ENCODE results near the gene ARHGAP31. TPM values are rescaled to one million over a fixed set of nuclear protein-coding genes. Genes with fewer than 3 reads are reported as not detected.
A peak's percentile ranks its signal among the peaks of the same experiment; 100 is the strongest.
"Not testable (repeated sequence)": the region's sequence is repeated elsewhere in the genome, so short reads cannot be mapped to it uniquely, and the experiment has no call there.

Gene ARHGAP31
- total RNA-seq, 1 experiment from 2014 or later = 7.2 TPM

DNA sequence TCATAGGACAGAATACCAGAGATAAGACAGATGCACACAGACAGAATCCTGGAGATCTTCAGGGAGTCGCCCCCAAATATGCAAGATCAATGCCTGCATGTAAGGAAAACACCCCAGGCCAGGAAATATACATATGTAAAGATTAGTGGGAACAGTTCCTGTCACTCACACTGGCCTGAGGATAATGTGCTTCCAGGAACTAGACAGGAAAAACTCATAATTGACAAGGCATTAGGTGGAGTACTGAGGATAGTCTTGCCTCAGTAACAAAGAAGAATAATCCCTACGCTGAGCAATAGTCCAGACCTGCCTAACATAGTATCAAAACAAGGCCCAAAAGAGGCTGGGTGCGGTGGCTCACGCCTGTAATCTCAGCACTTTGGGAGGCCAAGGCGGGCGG, 33.1 kb upstream of the ARHGAP31 start:
- TF ChIP-seq GABPB1 (CRISPR knock-in tag; IDR thresholded peaks at IDR 0.05) (no peak), RORB (CRISPR knock-in tag; IDR thresholded peaks at IDR 0.05) (no peak), RELA (CRISPR knock-in tag; IDR thresholded peaks at IDR 0.05; ENCODE audit: borderline replicate concordance) (no peak), NFYB (CRISPR knock-in tag; conservative IDR thresholded peaks at IDR 0.05; ENCODE audit: low read depth) (no peak), GTF2I (CRISPR knock-in tag; conservative IDR thresholded peaks at IDR 0.05) (no peak), TEAD4 (CRISPR knock-in tag; IDR thresholded peaks at IDR 0.05) (no peak), ETV6 (CRISPR knock-in tag; IDR thresholded peaks at IDR 0.05) (no peak), SP1 (CRISPR knock-in tag; conservative IDR thresholded peaks at IDR 0.05) (no peak), ZNF219 (CRISPR knock-in tag; IDR thresholded peaks at IDR 0.05; ENCODE audit: borderline replicate concordance) (no peak), ESRRA (CRISPR knock-in tag; IDR thresholded peaks at IDR 0.05; ENCODE audit: borderline replicate concordance) (no peak), NR3C1 (CRISPR knock-in tag; conservative IDR thresholded peaks at IDR 0.05; ENCODE audit: low read depth) (no peak)
- TF ChIP-seq, protein P1, sequence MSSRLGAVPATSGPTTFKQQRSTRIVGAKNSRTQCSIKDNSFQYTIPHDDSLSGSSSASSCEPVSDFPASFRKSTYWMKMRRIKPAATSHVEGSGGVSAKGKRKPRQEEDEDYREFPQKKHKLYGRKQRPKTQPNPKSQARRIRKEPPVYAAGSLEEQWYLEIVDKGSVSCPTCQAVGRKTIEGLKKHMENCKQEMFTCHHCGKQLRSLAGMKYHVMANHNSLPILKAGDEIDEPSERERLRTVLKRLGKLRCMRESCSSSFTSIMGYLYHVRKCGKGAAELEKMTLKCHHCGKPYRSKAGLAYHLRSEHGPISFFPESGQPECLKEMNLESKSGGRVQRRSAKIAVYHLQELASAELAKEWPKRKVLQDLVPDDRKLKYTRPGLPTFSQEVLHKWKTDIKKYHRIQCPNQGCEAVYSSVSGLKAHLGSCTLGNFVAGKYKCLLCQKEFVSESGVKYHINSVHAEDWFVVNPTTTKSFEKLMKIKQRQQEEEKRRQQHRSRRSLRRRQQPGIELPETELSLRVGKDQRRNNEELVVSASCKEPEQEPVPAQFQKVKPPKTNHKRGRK (CRISPR knock-in tag; IDR thresholded peaks at IDR 0.05; ENCODE audit: borderline replicate concordance) = no peak
- TF ChIP-seq, protein P2, sequence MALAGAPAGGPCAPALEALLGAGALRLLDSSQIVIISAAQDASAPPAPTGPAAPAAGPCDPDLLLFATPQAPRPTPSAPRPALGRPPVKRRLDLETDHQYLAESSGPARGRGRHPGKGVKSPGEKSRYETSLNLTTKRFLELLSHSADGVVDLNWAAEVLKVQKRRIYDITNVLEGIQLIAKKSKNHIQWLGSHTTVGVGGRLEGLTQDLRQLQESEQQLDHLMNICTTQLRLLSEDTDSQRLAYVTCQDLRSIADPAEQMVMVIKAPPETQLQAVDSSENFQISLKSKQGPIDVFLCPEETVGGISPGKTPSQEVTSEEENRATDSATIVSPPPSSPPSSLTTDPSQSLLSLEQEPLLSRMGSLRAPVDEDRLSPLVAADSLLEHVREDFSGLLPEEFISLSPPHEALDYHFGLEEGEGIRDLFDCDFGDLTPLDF (CRISPR knock-in tag; IDR thresholded peaks at IDR 0.05) = no peak
- TF ChIP-seq, protein P3, sequence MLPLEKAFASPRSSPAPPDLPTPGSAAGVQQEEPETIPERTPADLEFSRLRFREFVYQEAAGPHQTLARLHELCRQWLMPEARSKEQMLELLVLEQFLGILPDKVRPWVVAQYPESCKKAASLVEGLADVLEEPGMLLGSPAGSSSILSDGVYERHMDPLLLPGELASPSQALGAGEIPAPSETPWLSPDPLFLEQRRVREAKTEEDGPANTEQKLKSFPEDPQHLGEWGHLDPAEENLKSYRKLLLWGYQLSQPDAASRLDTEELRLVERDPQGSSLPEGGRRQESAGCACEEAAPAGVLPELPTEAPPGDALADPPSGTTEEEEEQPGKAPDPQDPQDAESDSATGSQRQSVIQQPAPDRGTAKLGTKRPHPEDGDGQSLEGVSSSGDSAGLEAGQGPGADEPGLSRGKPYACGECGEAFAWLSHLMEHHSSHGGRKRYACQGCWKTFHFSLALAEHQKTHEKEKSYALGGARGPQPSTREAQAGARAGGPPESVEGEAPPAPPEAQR (CRISPR knock-in tag; IDR thresholded peaks at IDR 0.05) = no peak
- TF ChIP-seq, protein P4, sequence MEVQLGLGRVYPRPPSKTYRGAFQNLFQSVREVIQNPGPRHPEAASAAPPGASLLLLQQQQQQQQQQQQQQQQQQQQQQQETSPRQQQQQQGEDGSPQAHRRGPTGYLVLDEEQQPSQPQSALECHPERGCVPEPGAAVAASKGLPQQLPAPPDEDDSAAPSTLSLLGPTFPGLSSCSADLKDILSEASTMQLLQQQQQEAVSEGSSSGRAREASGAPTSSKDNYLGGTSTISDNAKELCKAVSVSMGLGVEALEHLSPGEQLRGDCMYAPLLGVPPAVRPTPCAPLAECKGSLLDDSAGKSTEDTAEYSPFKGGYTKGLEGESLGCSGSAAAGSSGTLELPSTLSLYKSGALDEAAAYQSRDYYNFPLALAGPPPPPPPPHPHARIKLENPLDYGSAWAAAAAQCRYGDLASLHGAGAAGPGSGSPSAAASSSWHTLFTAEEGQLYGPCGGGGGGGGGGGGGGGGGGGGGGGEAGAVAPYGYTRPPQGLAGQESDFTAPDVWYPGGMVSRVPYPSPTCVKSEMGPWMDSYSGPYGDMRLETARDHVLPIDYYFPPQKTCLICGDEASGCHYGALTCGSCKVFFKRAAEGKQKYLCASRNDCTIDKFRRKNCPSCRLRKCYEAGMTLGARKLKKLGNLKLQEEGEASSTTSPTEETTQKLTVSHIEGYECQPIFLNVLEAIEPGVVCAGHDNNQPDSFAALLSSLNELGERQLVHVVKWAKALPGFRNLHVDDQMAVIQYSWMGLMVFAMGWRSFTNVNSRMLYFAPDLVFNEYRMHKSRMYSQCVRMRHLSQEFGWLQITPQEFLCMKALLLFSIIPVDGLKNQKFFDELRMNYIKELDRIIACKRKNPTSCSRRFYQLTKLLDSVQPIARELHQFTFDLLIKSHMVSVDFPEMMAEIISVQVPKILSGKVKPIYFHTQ (CRISPR knock-in tag; IDR thresholded peaks at IDR 0.05) = no peak
- no peak overlapping the region for H3K4me3 Mint-ChIP-seq
- CTCF ChIA-PET = interaction anchor here (1.1 kb wide), 1 partner anchor 20 kb away, joined by 4 read pairs; no protein-coding TSS in a partner anchor
- peaks cover 46% of the 10 kb centered on the region for H3K4me1 Mint-ChIP-seq
- H3K27me3 Mint-ChIP-seq (ENCODE audit: low read depth) = no peaks in the 10 kb centered on the region
- no peaks in the 10 kb centered on the region; the same call in 1 of the 2 replicates for H3K36me3 Mint-ChIP-seq
- H3K27ac Mint-ChIP-seq = peak overlapping the region; percentile 37; the same call in 1 of the 2 replicates
- POLR2A ChIA-PET = no interaction called here
- DNase-seq (ENCODE audit: low spot score) = no peak
- H3K9me3 Mint-ChIP-seq = no peaks in the 10 kb centered on the region
- no peak for ATAC-seq

DNA sequence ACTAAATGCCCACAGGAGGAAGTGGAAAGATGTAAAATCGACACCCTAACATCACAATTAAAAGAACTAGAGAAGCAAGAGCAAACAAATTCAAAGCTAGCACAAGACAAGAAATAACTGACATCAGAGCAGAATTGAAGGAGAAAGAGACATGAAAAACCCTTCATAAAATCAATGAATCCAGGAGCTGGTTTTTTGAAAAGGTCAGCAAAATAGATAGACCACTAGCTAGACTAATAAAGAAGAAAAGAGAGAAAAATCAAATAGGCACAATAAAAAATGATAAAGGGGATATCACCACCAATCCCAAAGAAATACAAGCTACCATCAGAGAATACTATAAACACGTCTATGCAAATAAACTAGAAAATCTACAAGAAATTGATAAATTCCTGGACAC, 24.0 kb upstream of the ARHGAP31 start:
- ATAC-seq; DNase-seq (ENCODE audit: low spot score); H3K27me3 Mint-ChIP-seq (ENCODE audit: low read depth); POLR2A ChIA-PET; CTCF ChIA-PET; H3K4me3 Mint-ChIP-seq; H3K4me1 Mint-ChIP-seq; H3K27ac Mint-ChIP-seq; H3K36me3 Mint-ChIP-seq: not testable (repeated sequence)
- peaks cover 12% of the 10 kb centered on the region for H3K9me3 Mint-ChIP-seq

DNA sequence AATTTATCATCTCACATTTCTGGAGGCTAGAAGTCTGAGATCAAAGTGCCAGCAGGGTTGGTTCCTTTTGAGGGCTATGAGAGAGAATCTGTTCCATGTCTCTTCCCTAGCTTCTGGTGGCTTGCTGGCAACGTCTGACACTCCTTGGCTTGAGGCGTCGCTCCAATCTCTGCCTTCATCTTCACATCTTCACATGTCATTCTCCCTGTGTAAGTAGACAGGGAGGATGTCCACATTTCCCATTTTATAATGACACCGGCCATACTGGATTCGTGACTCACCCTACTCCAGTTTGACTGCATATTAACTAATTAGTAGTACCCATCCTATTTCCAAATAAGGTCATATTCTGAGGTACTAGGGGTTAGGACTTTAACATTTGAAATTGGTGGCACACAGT, 17.5 kb upstream of the ARHGAP31 start:
- POLR2A ChIA-PET = no interaction called here
- no peak overlapping the region for H3K27ac Mint-ChIP-seq
- H3K36me3 Mint-ChIP-seq = peaks cover 3% of the 10 kb centered on the region
- peaks cover 2% of the 10 kb centered on the region; the same call in 1 of the 2 replicates for H3K27me3 Mint-ChIP-seq (ENCODE audit: low read depth)
- H3K4me1 Mint-ChIP-seq = peaks cover 11% of the 10 kb centered on the region
- ATAC-seq (no peak), DNase-seq (ENCODE audit: low spot score) (no peak)
- peaks cover 9% of the 10 kb centered on the region for H3K9me3 Mint-ChIP-seq
- H3K4me3 Mint-ChIP-seq = no peak overlapping the region
- CTCF ChIA-PET = interaction anchor here (0.7 to 3.4 kb wide), 3 partner anchors 35 to 112 kb away, joined by 5 to 20 read pairs (median 7); no protein-coding TSS in a partner anchor
- TF ChIP-seq, protein P5, sequence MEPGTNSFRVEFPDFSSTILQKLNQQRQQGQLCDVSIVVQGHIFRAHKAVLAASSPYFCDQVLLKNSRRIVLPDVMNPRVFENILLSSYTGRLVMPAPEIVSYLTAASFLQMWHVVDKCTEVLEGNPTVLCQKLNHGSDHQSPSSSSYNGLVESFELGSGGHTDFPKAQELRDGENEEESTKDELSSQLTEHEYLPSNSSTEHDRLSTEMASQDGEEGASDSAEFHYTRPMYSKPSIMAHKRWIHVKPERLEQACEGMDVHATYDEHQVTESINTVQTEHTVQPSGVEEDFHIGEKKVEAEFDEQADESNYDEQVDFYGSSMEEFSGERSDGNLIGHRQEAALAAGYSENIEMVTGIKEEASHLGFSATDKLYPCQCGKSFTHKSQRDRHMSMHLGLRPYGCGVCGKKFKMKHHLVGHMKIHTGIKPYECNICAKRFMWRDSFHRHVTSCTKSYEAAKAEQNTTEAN (CRISPR knock-in tag; IDR thresholded peaks at IDR 0.05) = no peak
- TF ChIP-seq FOXK1 (CRISPR knock-in tag; IDR thresholded peaks at IDR 0.05) = no peak
- TF ChIP-seq ETV6 (CRISPR knock-in tag; IDR thresholded peaks at IDR 0.05) = no peak
- TF ChIP-seq, protein P6, sequence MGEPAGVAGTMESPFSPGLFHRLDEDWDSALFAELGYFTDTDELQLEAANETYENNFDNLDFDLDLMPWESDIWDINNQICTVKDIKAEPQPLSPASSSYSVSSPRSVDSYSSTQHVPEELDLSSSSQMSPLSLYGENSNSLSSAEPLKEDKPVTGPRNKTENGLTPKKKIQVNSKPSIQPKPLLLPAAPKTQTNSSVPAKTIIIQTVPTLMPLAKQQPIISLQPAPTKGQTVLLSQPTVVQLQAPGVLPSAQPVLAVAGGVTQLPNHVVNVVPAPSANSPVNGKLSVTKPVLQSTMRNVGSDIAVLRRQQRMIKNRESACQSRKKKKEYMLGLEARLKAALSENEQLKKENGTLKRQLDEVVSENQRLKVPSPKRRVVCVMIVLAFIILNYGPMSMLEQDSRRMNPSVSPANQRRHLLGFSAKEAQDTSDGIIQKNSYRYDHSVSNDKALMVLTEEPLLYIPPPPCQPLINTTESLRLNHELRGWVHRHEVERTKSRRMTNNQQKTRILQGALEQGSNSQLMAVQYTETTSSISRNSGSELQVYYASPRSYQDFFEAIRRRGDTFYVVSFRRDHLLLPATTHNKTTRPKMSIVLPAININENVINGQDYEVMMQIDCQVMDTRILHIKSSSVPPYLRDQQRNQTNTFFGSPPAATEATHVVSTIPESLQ (CRISPR knock-in tag; IDR thresholded peaks at IDR 0.05) = no peak
- TF ChIP-seq SOX15 (CRISPR knock-in tag; IDR thresholded peaks at IDR 0.05) = no peak
- no peak for TF ChIP-seq CREM (CRISPR knock-in tag; IDR thresholded peaks at IDR 0.05)
- TF ChIP-seq EMX1 (CRISPR knock-in tag; IDR thresholded peaks at IDR 0.05) = no peak
- TF ChIP-seq ATF1 (CRISPR knock-in tag; IDR thresholded peaks at IDR 0.05) = no peak
- TF ChIP-seq, protein P7, sequence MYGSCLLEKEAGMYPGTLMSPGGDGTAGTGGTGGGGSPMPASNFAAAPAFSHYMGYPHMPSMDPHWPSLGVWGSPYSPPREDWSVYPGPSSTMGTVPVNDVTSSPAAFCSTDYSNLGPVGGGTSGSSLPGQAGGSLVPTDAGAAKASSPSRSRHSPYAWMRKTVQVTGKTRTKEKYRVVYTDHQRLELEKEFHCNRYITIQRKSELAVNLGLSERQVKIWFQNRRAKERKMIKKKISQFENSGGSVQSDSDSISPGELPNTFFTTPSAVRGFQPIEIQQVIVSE (CRISPR knock-in tag; IDR thresholded peaks at IDR 0.05; ENCODE audit: borderline replicate concordance) = no peak

Measured in WTC11 (cell line).